Measurements from ENCODE around the gene COL4A5. TPM values are rescaled to one million over a fixed set of nuclear protein-coding genes. Genes with fewer than 3 reads are reported as not detected.
"Not testable (repeated sequence)": the region's sequence is repeated elsewhere in the genome, so short reads cannot be mapped to it uniquely, and the experiment has no call there.

COL4A5 gene
- total RNA-seq (2022) (122 and 138 TPM in 2 replicates), Bru-seq, nascent RNA (percentile 93 among the genes with signal in this experiment), BruChase-seq, experiment 1, labeled RNA remaining after a 6-hour chase (percentile 84 among the genes with signal in this experiment), BruChase-seq, experiment 2, labeled RNA remaining after a 2-hour chase (percentile 88 among the genes with signal in this experiment)
- long read RNA-seq, full-length matches to known transcripts: 45 of 105 reads
- long read RNA-seq, partial matches to known transcripts: 35 of 105 reads
- long read RNA-seq, other reads (novel, unspliced or antisense): 25 of 105 reads

- CTCF ChIA-PET: interaction anchor here (0.6 to 0.7 kb wide), 2 partner anchors 42 to 196 kb away, joined by 3 read pairs; no protein-coding TSS in a partner anchor
Measured at GRCh38 chrX:108439426-108439942, at the start of gene COL4A5. TSS of gene COL4A5 (plus strand) at chrX:108439838. CDS start at chrX:108440126, 288 bp downstream.

GRCh38 chrX:108390976-108391717 is 48.5 kb upstream of the COL4A5 start:
- H3K27me3 Mint-ChIP-seq (ENCODE audit: insufficient read depth, unreplicated experiment): peaks cover 40% of the 10 kb centered on the region
- CTCF ChIA-PET: interaction anchor here (0.7 kb wide), 1 partner anchor 200 kb away, joined by 3 read pairs; no protein-coding TSS in a partner anchor
- H3K9me3 Mint-ChIP-seq (ENCODE audit: unreplicated experiment): peaks cover 25% of the 10 kb centered on the region
- BruUV-seq (replicated peaks); intact Hi-C loops (cut with micrococcal nuclease); H3K27ac Mint-ChIP-seq (ENCODE audit: low read depth, unreplicated experiment); H3K36me3 Mint-ChIP-seq (ENCODE audit: insufficient read depth, unreplicated experiment); H3K4me3 Mint-ChIP-seq (ENCODE audit: unreplicated experiment); POLR2A ChIA-PET; DNase-seq (ENCODE audit: unreplicated experiment): not testable (repeated sequence)
- H3K4me1 Mint-ChIP-seq (ENCODE audit: insufficient read depth, unreplicated experiment): peaks cover 11% of the 10 kb centered on the region

More at GRCh38 chrX:108439426-108439942, at the start of gene COL4A5:
- Mint-ChIP-seq H3K36me3 (ENCODE audit: insufficient read depth, unreplicated experiment) (no peaks in the 10 kb centered on the region), H3K4me1 (ENCODE audit: insufficient read depth, unreplicated experiment) (no peaks in the 10 kb centered on the region), H3K9me3 (ENCODE audit: unreplicated experiment) (no peaks in the 10 kb centered on the region), H3K4me3 (ENCODE audit: unreplicated experiment) (peak within 1 kb of the TSS; percentile 88), H3K27ac (ENCODE audit: low read depth, unreplicated experiment) (peak within 1 kb of the TSS; percentile 91), H3K27me3 (ENCODE audit: insufficient read depth, unreplicated experiment) (peaks cover 40% of the 10 kb centered on the region)
- POLR2A ChIA-PET: interaction anchor here (0.5 to 7.7 kb wide), 38 partner anchors 8 to 1657 kb away, joined by 3 to 152 read pairs (median 4); partner anchors contain the start of genes ATG4A and PSMD10
- intact Hi-C loops (cut with micrococcal nuclease): loop anchor here (2.0 kb wide), 1 partner anchor 41 kb away; no protein-coding TSS in a partner anchor
- DNase-seq (ENCODE audit: unreplicated experiment): peak; percentile 90
- no TSS peak for BruUV-seq (replicated peaks)
- no peak for TF ChIP-seq CTCF (IDR thresholded peaks at IDR 0.05; ENCODE audit: unreplicated experiment)

GRCh38 chrX:108396188-108396891 is 43.3 kb upstream of the COL4A5 start:
- peaks cover 52% of the 10 kb centered on the region for H3K4me1 Mint-ChIP-seq (ENCODE audit: insufficient read depth, unreplicated experiment)
- no peak for TF ChIP-seq CTCF (IDR thresholded peaks at IDR 0.05; ENCODE audit: unreplicated experiment)
- H3K36me3 Mint-ChIP-seq (ENCODE audit: insufficient read depth, unreplicated experiment): peaks cover 2% of the 10 kb centered on the region
- DNase-seq (ENCODE audit: unreplicated experiment): peak; percentile 65
- peak overlapping the region; percentile 82 for H3K27ac Mint-ChIP-seq (ENCODE audit: low read depth, unreplicated experiment)
- intact Hi-C loops (cut with micrococcal nuclease): loop anchor here (5.0 kb wide), 2 partner anchors 84 to 169 kb away; no protein-coding TSS in a partner anchor
- POLR2A ChIA-PET: interaction anchor here (0.6 to 4.3 kb wide), 20 partner anchors 9 to 171 kb away, joined by 3 to 152 read pairs (median 4); partner anchors contain the start of genes COL4A5 and COL4A6
- no peaks in the 10 kb centered on the region for H3K9me3 Mint-ChIP-seq (ENCODE audit: unreplicated experiment)
- CTCF ChIA-PET: interaction anchor here (1.4 kb wide), 1 partner anchor 172 kb away, joined by 3 read pairs; no protein-coding TSS in a partner anchor
- peak overlapping the region; percentile 60 for H3K4me3 Mint-ChIP-seq (ENCODE audit: unreplicated experiment)
- no peaks in the 10 kb centered on the region for H3K27me3 Mint-ChIP-seq (ENCODE audit: insufficient read depth, unreplicated experiment)
- no TSS peak for BruUV-seq (replicated peaks)

GRCh38 chrX:108396986-108397385 is 42.7 kb upstream of the COL4A5 start:
- peaks cover 52% of the 10 kb centered on the region for H3K4me1 Mint-ChIP-seq (ENCODE audit: insufficient read depth, unreplicated experiment)
- no peak for TF ChIP-seq CTCF (IDR thresholded peaks at IDR 0.05; ENCODE audit: unreplicated experiment)
- CTCF ChIA-PET: interaction anchor here (0.9 to 1.4 kb wide), 3 partner anchors 21 to 173 kb away, joined by 3 read pairs; partner anchors contain the start of gene COL4A5
- no peaks in the 10 kb centered on the region for H3K36me3 Mint-ChIP-seq (ENCODE audit: insufficient read depth, unreplicated experiment)
- BruUV-seq (replicated peaks): TSS peak; percentile 78
- H3K9me3 Mint-ChIP-seq (ENCODE audit: unreplicated experiment): no peaks in the 10 kb centered on the region
- intact Hi-C loops (cut with micrococcal nuclease): loop anchor here (5.0 kb wide), 2 partner anchors 85 to 170 kb away; no protein-coding TSS in a partner anchor
- peak overlapping the region; percentile 82 for H3K27ac Mint-ChIP-seq (ENCODE audit: low read depth, unreplicated experiment)
- peak overlapping the region; percentile 60 for H3K4me3 Mint-ChIP-seq (ENCODE audit: unreplicated experiment)
- no peak for DNase-seq (ENCODE audit: unreplicated experiment)
- POLR2A ChIA-PET: interaction anchor here (0.8 to 4.3 kb wide), 19 partner anchors 10 to 172 kb away, joined by 3 to 152 read pairs (median 4); partner anchors contain the start of genes COL4A5 and COL4A6
- no peaks in the 10 kb centered on the region for H3K27me3 Mint-ChIP-seq (ENCODE audit: insufficient read depth, unreplicated experiment)

Data from MCF 10A (cell line).